Measurements from ENCODE around the gene PUS3. TPM values are rescaled to one million over a fixed set of nuclear protein-coding genes. Genes with fewer than 3 reads are reported as not detected.
A peak's percentile ranks its signal among the peaks of the same experiment; 100 is the strongest.

Gene PUS3
- total RNA-seq = 10 to 100 TPM in 2 of 4 donors, 1 to 10 TPM in 2; 9.2 to 11.9 (median 10.7) TPM

GRCh38 chr11:125902927-125903710 lies at the start of gene PUS3:
Gene PUS3 (minus strand): TSS chr11:125903206. CDS start chr11:125896284, 6,922 bp downstream.
- Histone ChIP-seq H3K4me3 (peak within 1 kb of the TSS; percentile 48 to 73 (median 60)), H3K9me3 (no peaks in the 10 kb centered on the region), H3K27ac (peak within 1 kb of the TSS; percentile 55 to 85 (median 78)), H3K4me1 (peaks cover 16 to 30% (median 17%) of the 10 kb centered on the region in 3 donors), H3K36me3 (peaks cover 0 to 17% (median 0%) of the 10 kb centered on the region in 3 donors), H3K27me3 (peaks cover 3 to 36% (median 6%) of the 10 kb centered on the region in 4 donors)
- DNase-seq = peak; percentile 33
- TF ChIP-seq CTCF (IDR thresholded peaks at IDR 0.05) (no peak), POLR2A (IDR thresholded peaks at IDR 0.05) (peak in 1 of 4 donors; percentile 12)
- intact Hi-C loops (cut with DNase I) = no loop called here
- 3 to 11% methylated on average over 18 to 31 of the region's 31 CpGs for WGBS, 2 donors

GRCh38 chr11:125952559-125952958 lies 49.6 kb upstream of the PUS3 start:
- WGBS, 2 donors = 52 to 65% methylated on average over 2 of the region's 2 CpGs
- H3K27me3 ChIP-seq = peaks cover 0 to 3% (median 0%) of the 10 kb centered on the region in 4 donors
- H3K4me1 ChIP-seq = peaks cover 13 to 52% (median 23%) of the 10 kb centered on the region in 3 donors
- TF ChIP-seq POLR2A (IDR thresholded peaks at IDR 0.05) (no peak), CTCF (IDR thresholded peaks at IDR 0.05) (no peak)
- no peak for DNase-seq
- intact Hi-C loops (cut with DNase I) = no loop called here
- H3K9me3 ChIP-seq = no peaks in the 10 kb centered on the region
- no peaks in the 10 kb centered on the region for H3K36me3 ChIP-seq
- H3K4me3 ChIP-seq = no peak overlapping the region
- H3K27ac ChIP-seq = peak overlapping the region in 3 of 4 donors; percentile 34 to 75 (median 73)

- TF ChIP-seq CTCF (IDR thresholded peaks at IDR 0.05) (no peak), POLR2A (IDR thresholded peaks at IDR 0.05) (no peak)
- DNase-seq = no peak
- Histone ChIP-seq H3K36me3 (no peaks in the 10 kb centered on the region), H3K27me3 (peaks cover 0 to 5% (median 0%) of the 10 kb centered on the region in 4 donors), H3K27ac (peak overlapping the region in 2 of 4 donors; percentile 73 to 75), H3K4me1 (peaks cover 13 to 45% (median 23%) of the 10 kb centered on the region in 3 donors), H3K4me3 (no peak overlapping the region), H3K9me3 (no peaks in the 10 kb centered on the region)
- 61 to 68% methylated on average over 4 to 6 of the region's 11 CpGs for WGBS, 2 donors
- intact Hi-C loops (cut with DNase I) = no loop called here
These were observed 48.7 kb upstream of the PUS3 start for GRCh38 chr11:125951731-125952130.

- H3K4me3 ChIP-seq = no peak overlapping the region
- H3K9me3 ChIP-seq = no peaks in the 10 kb centered on the region
- WGBS, 2 donors = 61 to 66% methylated on average over 8 to 10 of the region's 15 CpGs
These were observed 48.0 kb upstream of the PUS3 start for GRCh38 chr11:125950696-125951651.

More at GRCh38 chr11:125950696-125951651, 48.0 kb upstream of the PUS3 start:
- no peak for DNase-seq
- Histone ChIP-seq H3K36me3 (no peaks in the 10 kb centered on the region), H3K4me1 (peaks cover 13 to 38% (median 23%) of the 10 kb centered on the region in 3 donors), H3K27me3 (peaks cover 0 to 9% (median 0%) of the 10 kb centered on the region in 4 donors), H3K27ac (peak overlapping the region in 2 of 4 donors; percentile 73 to 75)
- intact Hi-C loops (cut with DNase I) = no loop called here
- TF ChIP-seq POLR2A (IDR thresholded peaks at IDR 0.05) (no peak), CTCF (IDR thresholded peaks at IDR 0.05) (no peak)
